HG03575 (cell line): ENCODE measurements around the gene MUC12.

Experiments used
- ATAC-seq: cut with Tn5 transposase; IDR thresholded peaks from one replicate; pipeline ENCODE4 v1.9.1; 2021; ENCODE audit not compliant: unreplicated experiment, insufficient number of reproducible peaks, low FRiP score; ENCODE audit errors: extremely low read depth

Gene MUC12

DNA sequence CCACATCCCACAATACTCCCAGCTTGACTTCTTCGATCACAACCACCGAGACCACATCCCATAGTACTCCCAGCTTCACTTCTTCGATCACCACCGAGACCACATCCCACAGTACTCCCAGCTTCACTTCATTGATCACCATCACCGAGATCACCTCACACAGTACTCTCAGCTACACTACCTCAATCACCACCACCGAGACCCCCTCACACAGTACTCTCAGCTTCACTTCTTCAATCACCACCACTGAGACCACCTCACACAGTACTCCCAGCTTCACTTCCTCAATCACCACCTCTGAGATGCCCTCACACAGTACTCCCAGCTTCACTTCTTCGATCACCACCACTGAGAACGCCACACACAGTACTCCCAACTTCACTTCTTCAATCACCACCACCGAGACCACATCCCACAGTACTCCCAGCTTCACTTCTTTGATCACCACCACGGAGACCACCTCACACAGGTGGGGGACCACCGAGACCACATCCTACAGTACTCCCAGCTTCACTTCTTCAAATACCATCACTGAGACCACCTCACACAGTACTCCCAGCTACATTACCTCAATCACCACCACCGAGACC is 11.4 kb upstream of the MUC12 start:
- no peak for ATAC-seq

DNA sequence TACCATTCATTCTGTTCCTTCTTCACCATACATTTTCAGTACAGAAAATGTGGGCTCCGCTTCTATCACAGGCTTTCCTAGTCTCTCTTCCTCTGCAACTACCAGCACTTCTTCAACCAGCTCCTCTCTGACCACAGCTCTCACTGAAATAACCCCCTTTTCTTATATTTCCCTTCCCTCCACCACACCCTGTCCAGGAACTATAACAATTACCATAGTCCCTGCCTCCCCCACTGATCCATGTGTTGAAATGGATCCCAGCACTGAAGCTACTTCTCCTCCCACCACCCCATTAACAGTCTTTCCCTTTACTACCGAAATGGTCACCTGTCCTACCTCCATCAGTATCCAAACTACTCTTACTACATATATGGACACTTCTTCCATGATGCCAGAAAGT is 9.5 kb upstream of the MUC12 start:
- ATAC-seq: no peak

DNA sequence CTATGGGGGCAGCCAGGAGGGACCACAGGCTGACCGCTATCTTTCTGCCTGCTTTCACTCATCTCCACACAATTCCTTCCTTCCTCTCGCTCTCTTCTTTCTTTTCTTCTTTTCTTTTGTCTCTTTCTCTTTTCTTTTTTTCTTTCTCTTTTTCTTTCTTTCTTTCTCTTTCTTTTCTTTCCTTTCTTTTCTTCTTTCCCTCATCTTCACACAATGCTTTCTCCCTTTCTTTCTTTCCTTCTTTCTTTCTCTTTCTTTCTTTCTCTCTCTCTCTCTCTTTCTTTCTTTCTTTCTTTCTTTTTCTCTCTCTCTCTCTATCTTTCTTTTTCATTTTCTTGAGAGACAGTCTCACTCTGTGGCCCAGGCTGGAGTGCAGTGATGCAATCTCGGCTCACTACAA is 6.8 kb upstream of the MUC12 start:
- ATAC-seq: no peak

DNA sequence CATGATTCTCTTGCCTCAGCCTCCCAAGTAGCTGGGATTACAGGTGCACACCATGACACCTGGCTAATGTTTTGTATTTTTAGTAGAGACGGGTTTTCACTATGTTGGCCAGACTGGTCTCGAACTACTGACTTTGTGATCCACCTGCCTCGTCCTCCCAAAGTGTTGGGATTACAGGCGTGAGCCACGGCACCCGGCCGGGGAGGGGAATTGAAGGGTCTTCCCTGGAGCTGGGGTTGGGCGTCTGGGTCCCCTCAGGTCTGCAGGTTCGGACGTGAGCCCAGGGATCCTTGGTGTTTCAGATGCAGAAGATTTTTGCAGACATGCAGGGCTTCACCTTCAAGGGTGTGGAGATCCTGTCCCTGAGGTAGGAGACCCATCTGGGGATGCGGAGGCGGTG is 6.0 kb upstream of the MUC12 start:
- ATAC-seq: no peak

DNA sequence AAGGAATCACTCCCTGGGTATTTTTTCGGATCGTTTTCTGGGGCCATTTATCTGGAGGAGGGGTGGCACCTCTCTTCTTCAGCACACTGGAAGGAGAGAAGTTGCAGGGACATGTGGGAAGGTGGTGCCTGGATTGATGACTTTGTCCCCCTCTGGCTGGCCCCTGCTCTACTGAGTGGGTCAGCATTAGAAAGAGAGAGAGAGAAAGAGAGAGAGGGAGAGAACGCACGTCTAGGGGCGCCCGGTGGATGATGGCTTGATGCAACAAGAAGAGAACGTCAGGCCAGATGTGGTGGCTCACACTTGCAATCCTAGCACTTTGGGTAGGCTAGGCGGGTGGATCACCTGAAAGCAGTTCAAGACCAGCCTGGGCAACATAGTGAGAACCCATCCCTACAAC is 5.5 kb upstream of the MUC12 start:
- ATAC-seq: no peak

DNA sequence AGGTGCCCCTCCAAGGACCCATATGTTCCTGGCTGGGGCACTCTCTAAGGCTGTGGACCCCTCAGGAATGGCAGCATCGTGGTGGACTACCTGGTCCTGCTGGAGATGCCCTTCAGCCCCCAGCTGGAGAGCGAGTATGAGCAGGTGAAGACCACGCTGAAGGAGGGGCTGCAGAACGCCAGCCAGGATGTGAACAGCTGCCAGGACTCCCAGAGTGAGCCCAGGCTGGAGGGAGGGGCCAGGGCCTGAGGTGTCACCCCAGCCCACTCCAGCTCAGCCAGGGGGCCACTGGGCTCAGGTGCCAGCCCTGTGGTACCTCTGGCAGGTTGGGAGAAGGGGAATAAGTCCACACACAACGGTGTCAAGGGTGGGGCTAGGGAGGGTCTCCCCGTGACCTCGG is 4.7 kb upstream of the MUC12 start:
- no peak for ATAC-seq

DNA sequence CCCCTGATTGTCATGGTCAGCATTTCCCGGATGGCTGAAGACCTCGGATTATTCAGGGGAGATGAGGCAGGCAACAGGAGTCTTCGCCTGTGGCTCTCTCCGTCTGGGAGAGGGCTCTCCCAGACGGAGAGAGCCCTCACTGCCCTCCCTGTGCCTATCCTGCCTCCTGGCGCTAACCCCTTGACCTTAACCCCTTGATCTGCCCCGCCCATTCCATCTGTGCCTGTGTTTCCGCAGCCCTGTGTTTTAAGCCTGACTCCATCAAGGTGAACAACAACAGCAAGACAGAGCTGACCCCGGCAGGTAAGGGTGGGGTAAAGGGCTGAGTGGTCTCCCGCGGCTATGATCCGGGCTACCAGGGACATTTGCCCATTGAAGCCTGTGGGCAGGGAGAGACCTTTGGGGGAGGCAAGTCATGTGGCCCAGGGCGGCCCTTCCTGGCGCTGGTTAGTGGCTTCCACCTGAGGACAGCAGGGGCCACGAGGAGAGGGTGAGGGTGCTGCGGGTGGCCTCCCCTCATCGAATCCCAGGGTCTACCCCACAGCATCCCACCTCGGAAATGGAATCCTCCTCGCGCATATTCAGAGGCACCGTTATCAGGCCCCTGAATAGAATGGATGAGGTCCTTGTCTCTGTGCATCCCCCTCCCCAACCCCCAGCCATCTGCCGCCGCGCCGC is 4.2 kb upstream of the MUC12 start:
- ATAC-seq: no peak

DNA sequence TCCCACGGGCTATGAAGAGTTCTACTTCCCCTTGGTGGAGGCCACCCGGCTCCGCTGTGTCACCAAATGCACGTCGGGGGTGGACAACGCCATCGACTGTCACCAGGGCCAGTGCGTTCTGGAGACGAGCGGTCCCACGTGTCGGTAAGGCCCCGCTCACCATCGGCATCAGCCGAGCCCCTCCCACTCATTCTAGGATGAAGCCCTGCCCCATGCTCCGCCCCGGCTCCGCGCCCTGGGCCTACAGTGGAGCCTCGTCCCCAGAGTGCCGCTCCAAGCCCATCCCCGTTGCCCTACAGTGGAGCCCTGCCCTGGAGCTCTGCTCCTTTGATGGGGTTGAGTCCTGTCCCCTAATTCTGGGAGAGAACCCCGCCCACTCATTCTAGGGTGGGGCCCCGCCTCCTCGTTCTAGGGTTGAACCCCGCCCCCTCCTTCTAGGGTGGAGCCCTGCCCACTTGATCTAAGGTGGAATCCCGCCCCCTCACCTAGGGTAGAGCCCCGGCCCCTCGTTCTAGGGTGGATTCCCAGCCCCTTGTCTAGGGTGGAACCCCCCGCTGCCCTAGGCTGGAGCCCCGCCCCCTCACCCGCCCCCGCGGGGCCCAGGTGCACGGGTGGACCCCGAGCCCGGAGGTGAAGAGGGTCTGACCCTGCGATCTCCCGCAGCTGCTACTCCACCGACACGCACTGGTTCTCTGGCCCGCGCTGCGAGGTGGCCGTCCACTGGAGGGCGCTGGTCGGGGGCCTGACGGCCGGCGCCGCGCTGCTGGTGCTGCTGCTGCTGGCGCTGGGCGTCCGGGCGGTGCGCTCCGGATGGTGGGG is 3.4 kb upstream of the MUC12 start:
- no peak for ATAC-seq

DNA sequence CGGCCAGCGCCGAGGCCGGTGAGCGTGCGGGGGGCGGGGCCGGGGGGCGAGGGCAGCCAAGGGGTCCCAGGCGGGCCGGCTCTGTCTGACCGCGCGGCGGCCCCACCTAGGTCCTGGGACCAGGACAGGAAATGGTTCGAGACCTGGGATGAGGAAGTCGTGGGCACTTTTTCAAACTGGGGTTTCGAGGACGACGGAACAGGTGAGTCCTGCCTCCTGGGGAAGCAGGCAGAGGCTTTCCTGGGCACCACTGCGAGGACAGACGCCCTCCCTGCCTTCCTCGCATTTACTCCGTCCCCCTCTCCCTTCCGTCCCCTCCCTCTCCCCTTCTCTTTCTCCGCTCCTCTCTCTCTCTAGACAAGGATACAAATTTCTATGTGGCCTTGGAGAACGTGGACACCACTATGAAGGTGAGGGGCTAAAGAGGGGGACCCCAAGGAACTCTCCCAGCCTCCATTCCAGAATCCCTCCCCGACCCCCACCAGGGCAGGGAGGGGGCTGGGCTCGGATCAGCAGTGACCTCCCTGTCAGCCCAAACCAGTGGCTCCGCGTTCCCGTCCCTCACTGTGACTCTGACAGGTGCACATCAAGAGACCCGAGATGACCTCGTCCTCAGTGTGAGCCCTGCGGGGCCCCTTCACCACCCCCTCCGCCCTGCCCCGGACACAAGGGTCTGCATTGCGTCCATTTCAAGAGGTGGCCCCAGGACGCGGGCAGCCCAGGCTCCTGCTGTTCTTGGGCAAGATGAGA is 2.6 kb upstream of the MUC12 start:
- no peak for ATAC-seq

DNA sequence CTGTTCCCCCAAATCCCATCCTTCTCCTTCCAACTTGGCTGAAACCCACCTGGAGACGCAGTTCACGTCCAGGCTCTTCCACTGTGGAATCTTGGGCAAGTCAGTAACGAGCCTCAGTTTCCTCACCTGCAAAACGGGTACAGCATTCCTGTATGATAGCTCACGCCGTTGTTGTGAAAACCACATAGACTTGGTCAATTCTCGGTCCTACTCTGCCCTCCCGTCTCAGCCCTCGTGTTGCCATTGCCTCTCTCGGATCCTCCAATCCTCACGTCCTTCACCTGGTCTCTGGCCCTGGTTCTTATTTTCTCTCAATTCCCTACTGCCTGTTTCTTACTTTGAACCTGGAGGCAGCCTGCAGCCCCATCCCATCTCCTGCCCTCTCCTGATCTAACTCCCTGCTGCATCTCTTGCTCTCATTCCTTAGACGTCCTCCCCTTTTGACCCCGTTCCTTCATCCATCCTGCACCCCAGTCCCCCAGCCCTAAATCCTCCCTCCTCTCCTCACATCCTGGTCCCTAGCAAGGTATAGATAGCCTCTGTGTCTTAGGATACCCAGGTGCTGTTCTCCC is 2.0 kb upstream of the MUC12 start:
- no peak for ATAC-seq

DNA sequence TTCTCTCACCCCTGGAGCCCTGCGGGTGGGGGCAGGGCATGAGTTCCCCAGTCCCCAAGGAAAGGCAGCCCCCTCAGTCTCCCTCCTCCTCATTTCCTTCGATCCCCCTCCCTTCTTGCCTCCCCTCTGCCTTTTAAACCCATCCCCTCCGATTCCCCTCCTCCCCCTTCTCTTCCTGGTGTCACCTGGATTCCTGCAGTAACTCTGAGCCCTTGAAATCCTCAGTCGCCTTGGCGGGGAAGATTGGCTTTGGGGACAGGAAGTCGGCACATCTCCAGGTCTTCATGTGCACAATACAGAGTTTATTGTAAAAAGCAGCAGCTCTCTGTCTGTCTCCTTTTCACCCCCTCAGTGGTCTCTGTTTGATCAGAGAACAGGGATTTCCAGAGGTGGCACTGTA is 1.3 kb upstream of the MUC12 start:
- ATAC-seq: no peak

DNA sequence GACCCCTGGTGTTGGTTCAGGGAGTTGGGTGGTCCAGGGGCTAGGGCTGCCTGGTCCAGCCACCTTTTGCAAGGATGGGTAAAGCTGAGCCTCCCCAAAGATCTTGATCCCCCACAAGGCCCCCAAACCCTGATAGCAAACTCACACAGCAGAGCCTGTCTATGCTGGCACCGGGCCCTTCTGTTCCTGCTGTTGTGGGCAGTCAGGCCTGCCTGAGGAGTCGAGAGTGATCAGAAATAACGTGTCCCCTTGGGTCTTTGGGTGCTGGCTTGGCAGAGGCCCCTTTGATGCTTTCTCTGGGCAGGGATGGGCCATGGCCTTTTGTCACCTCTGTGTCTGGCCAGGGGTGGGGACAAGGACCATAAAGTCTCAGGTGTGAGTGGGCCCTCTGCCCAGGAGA is 715 bp upstream of the MUC12 start:
- no peak for ATAC-seq

DNA sequence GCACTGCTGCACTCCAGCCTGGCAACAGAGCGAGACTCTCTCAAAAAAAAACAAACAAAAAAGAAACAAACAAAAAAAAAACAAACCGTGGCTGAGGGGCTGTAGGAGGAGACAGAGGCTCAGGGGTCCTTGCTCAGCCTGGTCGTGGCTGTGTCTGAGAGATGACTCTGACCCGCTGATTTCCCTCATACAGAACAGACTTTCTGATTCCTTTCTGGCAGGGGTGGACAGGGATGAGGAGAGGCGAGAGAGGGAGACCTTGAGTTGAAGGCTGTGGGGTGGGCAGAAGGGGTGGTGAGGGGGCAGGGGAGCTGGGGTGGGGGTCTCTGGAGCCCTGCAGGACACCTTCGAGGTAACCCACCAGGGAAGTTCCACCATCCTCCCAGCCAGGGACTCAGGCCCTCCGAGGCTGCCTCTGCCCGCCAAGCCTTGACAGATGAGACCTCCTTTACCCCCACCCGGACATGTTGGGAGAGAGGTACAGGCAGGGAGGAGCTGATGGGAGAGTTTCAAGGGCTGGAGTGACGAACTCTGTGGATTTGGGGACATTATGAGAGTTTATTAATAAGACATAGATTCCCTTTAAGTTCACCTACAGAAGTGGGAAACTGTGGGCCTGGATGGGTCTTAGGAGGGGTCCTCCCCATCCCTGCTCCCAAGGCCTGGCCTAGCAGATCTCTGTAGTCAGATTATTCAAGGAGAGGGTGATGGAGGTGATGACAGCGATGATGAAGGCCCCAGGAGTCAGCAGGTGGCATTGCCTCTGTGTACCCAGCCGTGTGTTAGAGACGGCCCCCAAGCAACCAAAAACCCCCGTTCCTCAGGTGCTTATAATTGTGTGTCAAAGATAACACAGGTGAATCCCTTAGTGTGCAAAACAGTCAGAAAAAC is 2.0 kb downstream of the MUC12 start:
- no peak for ATAC-seq

DNA sequence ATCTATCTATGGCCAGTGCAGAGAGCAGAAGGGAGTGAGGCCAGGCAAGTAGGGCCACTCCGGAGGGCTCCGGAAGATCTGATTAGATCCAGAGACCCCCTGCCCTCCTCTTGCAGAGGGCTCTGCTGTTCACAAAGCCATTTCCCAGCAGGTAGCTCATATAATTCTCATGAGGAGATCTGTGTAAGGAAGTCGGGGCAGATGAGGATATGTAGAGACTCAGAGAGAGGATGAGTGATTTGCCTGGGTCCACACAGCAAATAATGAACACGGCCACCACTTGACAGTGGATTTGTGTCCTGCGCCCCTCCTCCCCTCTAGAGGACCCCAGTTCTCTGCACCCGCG is 2.6 kb downstream of the MUC12 start:
- no peak for ATAC-seq

DNA sequence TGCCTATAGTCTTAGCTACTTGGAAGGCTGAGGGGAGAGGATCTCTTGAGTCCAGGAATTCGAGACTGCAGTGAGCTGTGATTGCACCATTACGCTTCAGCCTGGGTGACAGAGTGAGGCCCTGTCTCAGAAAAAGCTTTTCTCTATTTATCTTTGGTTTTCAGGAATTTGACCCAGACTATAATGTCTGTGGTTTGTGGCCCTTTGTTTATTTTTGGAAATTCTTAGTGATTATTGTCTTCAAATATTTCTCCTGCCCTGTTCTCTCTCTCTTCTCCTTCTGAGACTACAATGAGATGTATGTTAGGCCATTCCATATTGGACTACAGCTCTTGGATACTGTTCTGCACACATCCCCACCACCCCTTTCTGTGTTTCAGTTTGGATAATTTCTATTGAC is 4.7 kb downstream of the MUC12 start:
- ATAC-seq: no peak

DNA sequence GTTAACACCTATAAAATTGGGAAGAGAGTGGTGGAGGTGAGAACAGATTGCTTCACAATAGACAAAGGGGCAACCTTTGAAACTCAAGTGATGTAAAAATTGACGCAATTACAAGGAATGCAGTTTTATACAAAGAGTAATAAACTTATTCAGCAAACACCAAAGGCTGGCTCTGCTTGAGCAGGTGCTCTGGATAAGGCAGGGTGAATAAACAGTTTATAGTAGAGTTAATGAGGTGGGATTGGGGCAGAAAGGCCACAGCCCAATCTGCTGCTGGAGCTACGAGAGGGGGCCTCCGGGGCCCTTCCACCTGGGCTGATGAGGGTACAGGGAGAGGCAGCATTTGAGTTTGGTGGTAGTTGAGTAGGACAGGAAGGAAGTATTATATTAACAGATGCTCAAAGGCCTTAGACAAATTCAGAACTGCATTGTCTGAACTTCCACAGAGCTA is 6.0 kb downstream of the MUC12 start:
- no peak for ATAC-seq

DNA sequence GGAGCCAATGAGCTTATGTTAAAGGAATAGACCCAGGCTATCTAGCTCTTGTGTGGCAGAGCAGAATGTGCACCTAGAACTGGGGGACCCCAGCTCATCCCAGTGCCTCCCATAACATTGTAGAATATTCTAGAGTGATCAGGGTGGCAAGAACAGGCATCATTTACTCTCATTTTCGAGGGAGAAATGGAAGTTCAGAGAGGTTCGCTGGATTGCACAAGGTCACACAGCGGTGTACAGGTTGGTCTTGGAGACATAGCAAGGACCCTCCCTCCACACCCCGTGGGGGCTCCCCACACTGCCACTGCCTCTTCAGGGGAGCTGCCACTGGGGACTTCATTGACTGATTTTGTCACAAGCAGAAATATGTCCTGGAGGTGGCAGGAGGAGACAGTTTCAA is 8.9 kb downstream of the MUC12 start:
- ATAC-seq: no peak

DNA sequence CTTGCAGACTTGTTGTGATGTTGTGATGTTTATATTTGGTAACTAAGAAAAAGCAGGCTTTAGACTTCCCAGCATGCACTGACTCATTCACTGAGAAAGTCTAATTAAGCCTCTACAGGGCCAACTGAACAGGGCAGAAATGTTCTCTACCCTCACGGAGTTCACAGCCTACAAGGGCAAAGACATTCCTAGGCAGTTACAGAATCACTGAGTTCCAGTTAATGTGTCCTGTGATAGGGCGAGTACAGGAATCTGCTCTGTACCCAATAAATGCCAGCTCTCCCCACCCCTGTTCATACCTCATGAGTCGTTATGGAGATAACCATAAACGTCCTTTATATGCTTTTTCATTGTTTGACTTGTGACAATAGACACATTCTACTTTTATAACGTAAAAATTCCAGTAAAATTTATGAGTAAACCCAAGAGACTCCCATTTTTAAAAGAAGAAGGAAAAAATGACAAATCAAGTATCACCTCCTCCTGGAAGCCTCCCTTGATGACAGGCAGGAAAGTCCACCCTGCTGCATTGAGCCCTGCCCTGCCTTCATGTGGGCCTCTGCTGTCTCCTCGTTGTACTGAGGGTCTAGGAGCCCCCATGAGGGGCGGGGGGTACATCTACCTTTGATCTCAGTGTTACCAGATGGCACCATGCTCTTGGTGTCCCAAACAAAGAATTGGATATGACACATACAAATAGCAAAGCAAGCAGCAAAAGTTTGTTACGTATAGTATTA is 14.3 kb downstream of the MUC12 start:
- no peak for ATAC-seq
